ENCODE data around the gene FAM181A. TPM values are rescaled to one million over a fixed set of nuclear protein-coding genes. Genes with fewer than 3 reads are reported as not detected.

Gene FAM181A
- total and polyA plus RNA-seq, 2 of the 4 experiments (the other 2 are of a cell fraction) = not detected

DNA sequence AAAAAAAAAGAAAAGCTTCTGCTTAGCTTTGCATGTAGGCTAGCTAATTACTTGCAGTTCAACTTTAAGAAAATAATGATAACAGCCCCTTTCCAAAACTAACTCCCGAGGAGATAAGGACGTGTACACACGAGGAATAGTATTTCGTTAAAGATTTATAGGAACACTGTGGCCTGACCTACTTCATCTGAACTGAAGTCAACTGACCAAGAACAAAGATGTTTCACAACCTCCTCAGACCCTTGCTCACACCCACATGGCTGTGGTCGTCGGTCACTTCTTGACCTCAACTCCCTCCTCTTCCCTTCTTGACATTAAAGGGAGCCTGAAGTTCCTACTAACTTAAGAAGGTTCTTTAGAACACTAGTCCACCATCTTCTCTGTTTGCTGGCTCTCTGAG, 25.3 kb upstream of the FAM181A start:
- intact Hi-C loops (cut with micrococcal nuclease) = no loop called here
- H3K9me3 ChIP-seq (ENCODE audit: control insufficient read depth, insufficient read depth, low read length) = no peaks in the 10 kb centered on the region

More for the DNA sequence above, 25.3 kb upstream of the FAM181A start:
- Histone ChIP-seq H2BK5ac (ENCODE audit: low read depth, low read length, poor library complexity, severe bottlenecking) (no peak overlapping the region), H3K9me1 (ENCODE audit: insufficient read depth, low read length) (no peaks in the 10 kb centered on the region), H3K9ac (ENCODE audit: low read depth, low read length) (no peak overlapping the region), H2AK9ac (replicated peaks; ENCODE audit: low read depth, low read length, poor library complexity) (no peak overlapping the region), H4K5ac (ENCODE audit: low read depth, low read length) (no peak overlapping the region), H4K91ac (ENCODE audit: insufficient read depth, low read depth, low read length) (no peak overlapping the region), H2BK15ac (ENCODE audit: low read depth, low read length) (no peak overlapping the region), H2AFZ (replicated peaks; ENCODE audit: low read length, poor library complexity) (no peak overlapping the region), H3K4ac (ENCODE audit: low read depth, low read length) (no peak overlapping the region), H2BK120ac (ENCODE audit: low read depth, low read length) (no peak overlapping the region), H3K14ac (replicated peaks; ENCODE audit: low read depth, low read length) (no peak overlapping the region), H3K36me3 (ENCODE audit: control insufficient read depth, insufficient read depth, low read length) (no peaks in the 10 kb centered on the region), H2AK5ac (ENCODE audit: low read depth, low read length) (no peak overlapping the region), H3K4me3 (ENCODE audit: insufficient read depth, low read depth, low read length) (no peak overlapping the region), H2BK20ac (ENCODE audit: low read depth, low read length) (no peak overlapping the region), H3K18ac (ENCODE audit: low read depth, low read length) (no peak overlapping the region), H3K23ac (ENCODE audit: low read depth, low read length) (no peak overlapping the region), H4K20me1 (ENCODE audit: insufficient read depth, low read length) (no peaks in the 10 kb centered on the region), H3K79me1 (ENCODE audit: low read depth in 1 of 2, low read length in 2 of 2) (no peaks in the 10 kb centered on the region), H3K4me1 (ENCODE audit: control insufficient read depth, insufficient read depth, low read length) (no peaks in the 10 kb centered on the region), H3K27me3 (ENCODE audit: control insufficient read depth, insufficient read depth, low read length) (peaks cover 9% of the 10 kb centered on the region), H4K8ac (ENCODE audit: low read depth in 2 of 2, low read length in 2 of 2) (no peak overlapping the region), H3K27ac (ENCODE audit: insufficient read depth, low read length) (no peak overlapping the region), H3K4me2 (ENCODE audit: low read depth, low read length) (no peak overlapping the region), H3K56ac (ENCODE audit: extremely low read depth, insufficient read depth, low read length) (no peak overlapping the region)
- dilution Hi-C loops (cut with HindIII; ENCODE audit: low sequenced_read_pairs, unreplicated experiment) (no loop called here), in situ Hi-C loops (cut with MboI; ENCODE audit: low sequenced_read_pairs) (no loop called here)
- BruUV-seq (replicated peaks) = no TSS peak
- ATAC-seq (ENCODE audit: low read depth) (no peak), DNase-seq (no peak)
- TF ChIP-seq, protein P1, sequence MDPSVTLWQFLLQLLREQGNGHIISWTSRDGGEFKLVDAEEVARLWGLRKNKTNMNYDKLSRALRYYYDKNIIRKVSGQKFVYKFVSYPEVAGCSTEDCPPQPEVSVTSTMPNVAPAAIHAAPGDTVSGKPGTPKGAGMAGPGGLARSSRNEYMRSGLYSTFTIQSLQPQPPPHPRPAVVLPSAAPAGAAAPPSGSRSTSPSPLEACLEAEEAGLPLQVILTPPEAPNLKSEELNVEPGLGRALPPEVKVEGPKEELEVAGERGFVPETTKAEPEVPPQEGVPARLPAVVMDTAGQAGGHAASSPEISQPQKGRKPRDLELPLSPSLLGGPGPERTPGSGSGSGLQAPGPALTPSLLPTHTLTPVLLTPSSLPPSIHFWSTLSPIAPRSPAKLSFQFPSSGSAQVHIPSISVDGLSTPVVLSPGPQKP (IDR thresholded peaks at IDR 0.05; ENCODE audit: borderline replicate concordance, low read depth, low read length) = no peak
- no peak for TF ChIP-seq SMC3 (IDR thresholded peaks at IDR 0.05; ENCODE audit: low read depth, low read length)
- TF ChIP-seq, protein P2, sequence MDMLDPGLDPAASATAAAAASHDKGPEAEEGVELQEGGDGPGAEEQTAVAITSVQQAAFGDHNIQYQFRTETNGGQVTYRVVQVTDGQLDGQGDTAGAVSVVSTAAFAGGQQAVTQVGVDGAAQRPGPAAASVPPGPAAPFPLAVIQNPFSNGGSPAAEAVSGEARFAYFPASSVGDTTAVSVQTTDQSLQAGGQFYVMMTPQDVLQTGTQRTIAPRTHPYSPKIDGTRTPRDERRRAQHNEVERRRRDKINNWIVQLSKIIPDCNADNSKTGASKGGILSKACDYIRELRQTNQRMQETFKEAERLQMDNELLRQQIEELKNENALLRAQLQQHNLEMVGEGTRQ (IDR thresholded peaks at IDR 0.05; ENCODE audit: low read depth, low read length) = no peak
- no peak for TF ChIP-seq RCOR1 (IDR thresholded peaks at IDR 0.05; ENCODE audit: insufficient replicate concordance, low read length)
- CTCF ChIA-PET = interaction anchor here (0.6 kb wide), 1 partner anchor 29 kb away, joined by 3 read pairs; no protein-coding TSS in a partner anchor
- POLR2A ChIA-PET (ENCODE audit: unreplicated experiment) = no interaction called here
- WGBS, 2 experiments (ENCODE audit: extremely low coverage in 2 of 2, insufficient read length in 1 of 2) = no CpG with 5 or more reads among the region's 6 CpGs
